DOHH2 (cell line): Measurements from ENCODE around the gene PER1.
A peak's percentile ranks its signal among the peaks of the same experiment; 100 is the strongest.

Source experiments
- H3F3A ChIP-seq: fragments of 200-600 bp; sonication (generic), shearing (Covaris generic); 2 replicates; pipeline ENCODE4 v1.6.0; 2016; ENCODE audit warnings: antibody characterized with exemption, mild to moderate bottlenecking; ENCODE audit not compliant: control insufficient read depth, insufficient read depth
- H3K27ac ChIP-seq: fragments of 200-600 bp; sonication (generic); 2 replicates; pipeline ENCODE4 v1.5.1; 2014; ENCODE audit warnings: low read depth, mild to moderate bottlenecking, low read length, moderate library complexity
- H3K27me3 ChIP-seq: fragments of 200-600 bp; sonication (generic); 2 replicates; pipeline ENCODE4 v1.6.1; 2014; ENCODE audit warnings: mild to moderate bottlenecking, low read length, mixed read lengths; ENCODE audit not compliant: control insufficient read depth
- H3K36me3 ChIP-seq: fragments of 200-600 bp; sonication (generic); 2 replicates; pipeline ENCODE4 v1.6.1; 2014; ENCODE audit warnings: mild to moderate bottlenecking, low read length, moderate library complexity, mixed read lengths; ENCODE audit not compliant: control insufficient read depth
- H3K4me1 ChIP-seq: fragments of 200-600 bp; sonication (generic); 2 replicates; pipeline ENCODE4 v1.6.1; 2014; ENCODE audit warnings: mild to moderate bottlenecking, low read length, mixed read lengths; ENCODE audit not compliant: control insufficient read depth
- H3K4me2 ChIP-seq: fragments of 200-600 bp; sonication (generic); 2 replicates; pipeline ENCODE4 v1.6.0; 2014; ENCODE audit warnings: mild to moderate bottlenecking, low read length, moderate library complexity
- H3K4me3 ChIP-seq: fragments of 200-600 bp; sonication (generic); 2 replicates; pipeline ENCODE4 v1.5.1; 2014; ENCODE audit warnings: mild to moderate bottlenecking, low read length, mixed read lengths
- H3K79me2 ChIP-seq: fragments of 200-600 bp; sonication (generic); 2 replicates; pipeline ENCODE4 v1.6.1; 2014; ENCODE audit warnings: mild to moderate bottlenecking, low read length, mixed read lengths; ENCODE audit not compliant: control insufficient read depth
- H3K9me2 ChIP-seq: fragments of 200-600 bp; sonication (generic); replicated peaks from 2 replicates; pipeline ENCODE4 v1.6.1; 2014; ENCODE audit warnings: mild to moderate bottlenecking, low read length, mixed read lengths; ENCODE audit not compliant: control insufficient read depth
- H3K9me3 ChIP-seq: fragments of 200-600 bp; sonication (generic); 2 replicates; pipeline ENCODE4 v1.6.1; 2014; ENCODE audit warnings: antibody characterized with exemption, low read length, mixed read lengths; ENCODE audit not compliant: control insufficient read depth, insufficient read depth
- H4K20me1 ChIP-seq: fragments of 200-600 bp; sonication (generic); 2 replicates; pipeline ENCODE4 v1.6.0; 2014; ENCODE audit warnings: low read depth, mild to moderate bottlenecking, antibody characterized with exemption, low read length, moderate library complexity; ENCODE audit not compliant: control insufficient read depth, insufficient read depth
- EZH2phosphoT487 ChIP-seq: fragments of 200-600 bp; sonication (generic); IDR thresholded peaks from 2 replicates; pipeline ENCODE4 v1.6.1; 2017; ENCODE audit warnings: borderline replicate concordance, mild to moderate bottlenecking, antibody characterized with exemption, low read length, moderate library complexity, mixed read lengths
- TF ChIP-seq, protein P1 (sequence below): fragments of 200-600 bp; sonication (generic); IDR thresholded peaks from one replicate; pipeline ENCODE4 v1.5.1; 2014; ENCODE audit warnings: antibody characterized with exemption, mild to moderate bottlenecking, low read depth, low read length; ENCODE audit not compliant: poor library complexity, severe bottlenecking

PER1 gene

GRCh38 chr17:8138672-8139371 is 13.4 kb downstream of the PER1 start:
- peaks cover 20% of the 10 kb centered on the region for H3K4me1 ChIP-seq
- no peaks in the 10 kb centered on the region for H4K20me1 ChIP-seq
- H3K27me3 ChIP-seq, result peaks cover 8% of the 10 kb centered on the region
- H3K4me2 ChIP-seq, result peak overlapping the region; percentile 85
- H3K79me2 ChIP-seq, result no peaks in the 10 kb centered on the region
- H3K27ac ChIP-seq, result peak overlapping the region; percentile 71
- peak overlapping the region; percentile 79 for H3K4me3 ChIP-seq
- H3K9me3 ChIP-seq, result no peaks in the 10 kb centered on the region
- H3K36me3 ChIP-seq, result peaks cover 23% of the 10 kb centered on the region
- no peaks in the 10 kb centered on the region for H3K9me2 ChIP-seq
- H3F3A ChIP-seq, result peaks cover 6% of the 10 kb centered on the region
- no peak for TF ChIP-seq EZH2phosphoT487
- TF ChIP-seq, protein P1, sequence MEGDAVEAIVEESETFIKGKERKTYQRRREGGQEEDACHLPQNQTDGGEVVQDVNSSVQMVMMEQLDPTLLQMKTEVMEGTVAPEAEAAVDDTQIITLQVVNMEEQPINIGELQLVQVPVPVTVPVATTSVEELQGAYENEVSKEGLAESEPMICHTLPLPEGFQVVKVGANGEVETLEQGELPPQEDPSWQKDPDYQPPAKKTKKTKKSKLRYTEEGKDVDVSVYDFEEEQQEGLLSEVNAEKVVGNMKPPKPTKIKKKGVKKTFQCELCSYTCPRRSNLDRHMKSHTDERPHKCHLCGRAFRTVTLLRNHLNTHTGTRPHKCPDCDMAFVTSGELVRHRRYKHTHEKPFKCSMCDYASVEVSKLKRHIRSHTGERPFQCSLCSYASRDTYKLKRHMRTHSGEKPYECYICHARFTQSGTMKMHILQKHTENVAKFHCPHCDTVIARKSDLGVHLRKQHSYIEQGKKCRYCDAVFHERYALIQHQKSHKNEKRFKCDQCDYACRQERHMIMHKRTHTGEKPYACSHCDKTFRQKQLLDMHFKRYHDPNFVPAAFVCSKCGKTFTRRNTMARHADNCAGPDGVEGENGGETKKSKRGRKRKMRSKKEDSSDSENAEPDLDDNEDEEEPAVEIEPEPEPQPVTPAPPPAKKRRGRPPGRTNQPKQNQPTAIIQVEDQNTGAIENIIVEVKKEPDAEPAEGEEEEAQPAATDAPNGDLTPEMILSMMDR, result peak; percentile 94

DNA sequence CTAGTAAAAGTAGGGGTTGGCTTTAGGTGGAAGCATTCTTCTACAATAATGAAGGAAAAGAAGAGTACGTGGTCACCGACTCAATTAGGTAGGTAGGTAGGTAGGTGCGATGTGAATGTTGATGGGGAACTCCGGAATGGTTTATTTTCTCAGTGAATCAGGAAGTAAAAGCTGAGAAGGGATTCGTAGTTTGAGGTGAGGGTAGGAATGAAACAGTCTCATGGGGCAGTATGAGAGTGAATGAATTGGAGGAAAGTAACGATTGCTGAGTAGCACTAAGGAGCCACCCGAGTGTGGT is 13.9 kb downstream of the PER1 start:
- Histone ChIP-seq H3K9me3 (no peaks in the 10 kb centered on the region), H3K4me3 (peak overlapping the region; percentile 79), H3K27me3 (peaks cover 8% of the 10 kb centered on the region), H3K4me2 (peak overlapping the region; percentile 85), H3F3A (peaks cover 6% of the 10 kb centered on the region), H3K9me2 (no peaks in the 10 kb centered on the region), H3K36me3 (peaks cover 23% of the 10 kb centered on the region), H3K27ac (peak overlapping the region; percentile 71), H3K79me2 (no peaks in the 10 kb centered on the region), H3K4me1 (peaks cover 20% of the 10 kb centered on the region), H4K20me1 (no peaks in the 10 kb centered on the region)
- no peak for TF ChIP-seq EZH2phosphoT487
- TF ChIP-seq, protein P1, result no peak

- TF ChIP-seq, protein P1, result no peak
- peak overlapping the region; percentile 71; the same call in 1 of the 2 replicates for H3K27ac ChIP-seq
- H4K20me1 ChIP-seq, result no peaks in the 10 kb centered on the region
- peaks cover 23% of the 10 kb centered on the region for H3K36me3 ChIP-seq
- peaks cover 6% of the 10 kb centered on the region for H3F3A ChIP-seq
- H3K4me2 ChIP-seq, result peak overlapping the region; percentile 85
- H3K27me3 ChIP-seq, result peaks cover 8% of the 10 kb centered on the region
- peak overlapping the region; percentile 79 for H3K4me3 ChIP-seq
- peaks cover 20% of the 10 kb centered on the region for H3K4me1 ChIP-seq
- no peaks in the 10 kb centered on the region for H3K9me3 ChIP-seq
- H3K79me2 ChIP-seq, result no peaks in the 10 kb centered on the region
- no peaks in the 10 kb centered on the region for H3K9me2 ChIP-seq
These were observed 14.4 kb downstream of the PER1 start for GRCh38 chr17:8137645-8138373.
